ENCODE results near the gene RABIF.
"Not testable (repeated sequence)": the region's sequence is repeated elsewhere in the genome, so short reads cannot be mapped to it uniquely, and the experiment has no call there.

RABIF gene

DNA sequence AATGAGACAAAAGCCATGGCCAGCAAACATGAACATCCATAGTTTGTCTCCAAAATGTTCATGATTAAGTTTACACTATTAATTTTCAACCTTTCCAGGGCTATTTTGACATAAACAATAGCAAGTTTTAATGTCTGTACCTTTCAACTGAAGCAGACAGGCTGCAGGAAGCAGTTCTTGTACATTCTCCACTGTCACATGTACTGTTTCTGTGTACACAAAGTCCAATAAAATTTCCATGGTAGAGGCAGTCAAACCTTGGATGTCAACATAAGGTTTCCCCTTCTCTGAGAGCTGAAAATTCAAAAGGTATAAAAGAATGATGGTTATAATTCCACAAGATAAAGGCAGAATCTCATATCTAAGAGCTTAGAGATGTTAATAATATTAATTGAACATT is 30.7 kb upstream of the RABIF start:
- Histone ChIP-seq H4K8ac (ENCODE audit: low read depth, low read length) (no peak overlapping the region), H3K79me2 (ENCODE audit: control insufficient read depth, insufficient read depth, low read length, poor library complexity) (no peaks in the 10 kb centered on the region), H3K18ac (ENCODE audit: low read length) (no peak overlapping the region), H4K91ac (ENCODE audit: low read depth, low read length) (no peak overlapping the region), H3K27me3 (ENCODE audit: insufficient read depth, low read length) (no peaks in the 10 kb centered on the region), H3K23ac (ENCODE audit: low read length) (no peak overlapping the region), H3K9ac (ENCODE audit: low read length) (no peak overlapping the region), H2AK5ac (ENCODE audit: low read length) (no peak overlapping the region), H3K4ac (ENCODE audit: low read depth, low read length) (no peak overlapping the region), H2BK12ac (ENCODE audit: low read length) (no peak overlapping the region), H4K12ac (ENCODE audit: low read depth, low read length) (no peak overlapping the region), H3K4me2 (ENCODE audit: low read length) (no peak overlapping the region), H3K27ac (ENCODE audit: low read depth, low read length) (no peak overlapping the region), H3K14ac (ENCODE audit: low read length) (no peak overlapping the region), H3K79me1 (ENCODE audit: low read length) (no peaks in the 10 kb centered on the region), H2BK5ac (ENCODE audit: low read depth, low read length, poor library complexity) (no peak overlapping the region), H2AFZ (ENCODE audit: insufficient read depth, low read length, poor library complexity) (no peak overlapping the region), H2BK120ac (ENCODE audit: insufficient read depth, low read length, poor library complexity) (no peak overlapping the region), H3K36me3 (ENCODE audit: control insufficient read depth in 1 of 2, insufficient read depth in 2 of 2, low read length in 2 of 2) (peaks cover 11 to 20% of the 10 kb centered on the region in 2 experiments), H3K4me1 (ENCODE audit: control insufficient read depth in 1 of 2, insufficient read depth in 2 of 2, low read length in 2 of 2) (no peaks in the 10 kb centered on the region), H3K9me3 (ENCODE audit: insufficient read depth, low read depth, low read length) (no peaks in the 10 kb centered on the region), H3K4me3 (ENCODE audit: low read depth, low read length) (no peak overlapping the region)
- no peak for DNase-seq

DNA sequence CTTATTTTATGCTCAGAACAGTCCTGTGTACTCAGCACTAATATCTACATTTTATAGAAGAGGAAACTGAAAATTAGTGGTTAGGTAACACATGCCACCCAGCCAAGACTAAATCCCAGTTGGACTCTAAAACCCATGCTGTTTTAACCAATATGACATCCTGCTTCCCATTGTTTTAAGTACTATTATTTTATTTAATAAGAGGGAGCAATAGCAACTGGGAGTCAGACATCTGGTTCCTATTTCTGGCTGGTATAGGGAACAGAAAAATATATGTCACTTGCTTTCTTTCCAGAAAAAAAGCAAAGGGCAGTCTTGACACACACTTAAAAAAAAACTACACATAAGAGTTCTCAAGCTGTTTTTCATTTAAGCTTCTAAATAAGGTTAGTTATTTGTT is 26.2 kb upstream of the RABIF start:
- H3K4ac ChIP-seq (ENCODE audit: low read depth, low read length) = no peak overlapping the region
- H3K27ac ChIP-seq (ENCODE audit: low read depth, low read length) = no peak overlapping the region
- H3K9me3 ChIP-seq (ENCODE audit: insufficient read depth, low read depth, low read length) = no peaks in the 10 kb centered on the region
- no peak overlapping the region for H2BK5ac ChIP-seq (ENCODE audit: low read depth, low read length, poor library complexity)
- H3K79me1 ChIP-seq (ENCODE audit: low read length) = no peaks in the 10 kb centered on the region
- H3K4me1 ChIP-seq (ENCODE audit: control insufficient read depth in 1 of 2, insufficient read depth in 2 of 2, low read length in 2 of 2) = no peaks in the 10 kb centered on the region
- H3K27me3 ChIP-seq (ENCODE audit: insufficient read depth, low read length) = no peaks in the 10 kb centered on the region
- no peak overlapping the region for H3K4me2 ChIP-seq (ENCODE audit: low read length)
- H3K79me2 ChIP-seq (ENCODE audit: control insufficient read depth, insufficient read depth, low read length, poor library complexity) = no peaks in the 10 kb centered on the region
- DNase-seq = no peak
- H4K91ac ChIP-seq (ENCODE audit: low read depth, low read length) = no peak overlapping the region
- H3K36me3 ChIP-seq (ENCODE audit: control insufficient read depth in 1 of 2, insufficient read depth in 2 of 2, low read length in 2 of 2) = peaks cover 19 to 38% of the 10 kb centered on the region in 2 experiments
- no peak overlapping the region for H4K12ac ChIP-seq (ENCODE audit: low read depth, low read length)
- H3K14ac ChIP-seq (ENCODE audit: low read length) = no peak overlapping the region
- no peak overlapping the region for H3K23ac ChIP-seq (ENCODE audit: low read length)
- no peak overlapping the region for H2AK5ac ChIP-seq (ENCODE audit: low read length)
- no peak overlapping the region for H2AFZ ChIP-seq (ENCODE audit: insufficient read depth, low read length, poor library complexity)
- no peak overlapping the region for H3K9ac ChIP-seq (ENCODE audit: low read length)
- H3K18ac ChIP-seq (ENCODE audit: low read length) = no peak overlapping the region
- H2BK120ac ChIP-seq (ENCODE audit: insufficient read depth, low read length, poor library complexity) = no peak overlapping the region
- no peak overlapping the region for H4K8ac ChIP-seq (ENCODE audit: low read depth, low read length)
- H2BK12ac ChIP-seq (ENCODE audit: low read length) = no peak overlapping the region
- no peak overlapping the region for H3K4me3 ChIP-seq (ENCODE audit: low read depth, low read length)

DNA sequence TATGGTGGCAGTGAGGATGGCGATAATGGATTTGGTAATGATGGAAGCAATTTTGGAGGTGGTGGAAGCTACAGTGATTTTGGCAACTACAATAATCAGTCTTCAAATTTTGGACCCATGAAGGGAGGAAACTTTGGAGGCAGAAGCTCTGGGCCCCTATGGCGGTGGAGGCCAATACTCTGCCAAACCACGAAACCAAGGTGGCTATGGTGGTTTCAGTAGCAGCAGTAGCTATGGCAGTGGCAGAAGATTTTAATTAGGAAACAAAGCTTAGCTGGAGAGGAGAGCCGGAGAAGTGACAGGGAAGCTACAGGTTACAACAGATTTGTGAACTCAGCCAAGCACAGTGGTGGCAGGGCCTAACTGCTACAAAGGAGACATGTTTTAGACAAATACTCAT is 23.5 kb upstream of the RABIF start:
- not testable (repeated sequence) for H2AK5ac ChIP-seq (ENCODE audit: low read length); H3K27me3 ChIP-seq (ENCODE audit: insufficient read depth, low read length); H3K23ac ChIP-seq (ENCODE audit: low read length); H3K4ac ChIP-seq (ENCODE audit: low read depth, low read length); H3K18ac ChIP-seq (ENCODE audit: low read length); H2BK120ac ChIP-seq (ENCODE audit: insufficient read depth, low read length, poor library complexity); H2AFZ ChIP-seq (ENCODE audit: insufficient read depth, low read length, poor library complexity); H3K4me2 ChIP-seq (ENCODE audit: low read length); H4K91ac ChIP-seq (ENCODE audit: low read depth, low read length); H3K27ac ChIP-seq (ENCODE audit: low read depth, low read length); H4K8ac ChIP-seq (ENCODE audit: low read depth, low read length); H4K12ac ChIP-seq (ENCODE audit: low read depth, low read length); H3K9me3 ChIP-seq (ENCODE audit: insufficient read depth, low read depth, low read length); H3K4me3 ChIP-seq (ENCODE audit: low read depth, low read length); DNase-seq; H2BK12ac ChIP-seq (ENCODE audit: low read length); H3K79me2 ChIP-seq (ENCODE audit: control insufficient read depth, insufficient read depth, low read length, poor library complexity); H3K79me1 ChIP-seq (ENCODE audit: low read length); H3K4me1 ChIP-seq (ENCODE audit: control insufficient read depth in 1 of 2, insufficient read depth in 2 of 2, low read length in 2 of 2); H2BK5ac ChIP-seq (ENCODE audit: low read depth, low read length, poor library complexity); H3K9ac ChIP-seq (ENCODE audit: low read length); H3K14ac ChIP-seq (ENCODE audit: low read length)
- peaks cover 21 to 39% of the 10 kb centered on the region in 2 experiments for H3K36me3 ChIP-seq (ENCODE audit: control insufficient read depth in 1 of 2, insufficient read depth in 2 of 2, low read length in 2 of 2)
- no CpG with 5 or more reads among the region's 4 CpGs for WGBS (ENCODE audit: extremely low coverage, insufficient coverage, insufficient read length)

DNA sequence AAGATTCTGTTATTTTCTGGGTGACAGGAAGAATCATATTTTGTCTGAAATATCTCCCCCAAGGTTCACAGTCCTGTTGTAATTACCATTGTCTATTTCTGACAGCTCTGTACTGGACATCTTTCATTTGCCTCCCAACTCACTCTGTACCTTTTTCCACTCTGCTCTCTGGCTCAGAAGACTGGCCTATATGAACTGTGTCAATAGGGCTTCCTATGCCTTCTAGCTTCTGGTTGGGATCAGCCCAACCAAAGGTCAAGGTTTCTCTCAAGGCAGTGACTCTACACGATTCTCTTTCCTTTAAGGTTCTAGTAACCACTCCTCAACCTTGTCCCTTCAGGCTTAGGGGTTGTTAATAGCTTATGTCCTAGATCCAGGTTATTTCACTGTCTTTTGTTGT is 20.5 kb upstream of the RABIF start:
- Histone ChIP-seq H3K4me2 (ENCODE audit: low read length) (no peak overlapping the region), H3K27me3 (ENCODE audit: insufficient read depth, low read length) (no peaks in the 10 kb centered on the region), H3K9ac (ENCODE audit: low read length) (no peak overlapping the region), H3K4me3 (ENCODE audit: low read depth, low read length) (no peak overlapping the region), H3K23ac (ENCODE audit: low read length) (no peak overlapping the region), H3K79me2 (ENCODE audit: control insufficient read depth, insufficient read depth, low read length, poor library complexity) (no peaks in the 10 kb centered on the region), H2BK5ac (ENCODE audit: low read depth, low read length, poor library complexity) (no peak overlapping the region), H4K91ac (ENCODE audit: low read depth, low read length) (no peak overlapping the region), H3K18ac (ENCODE audit: low read length) (no peak overlapping the region), H3K9me3 (ENCODE audit: insufficient read depth, low read depth, low read length) (no peaks in the 10 kb centered on the region), H3K4ac (ENCODE audit: low read depth, low read length) (no peak overlapping the region), H3K36me3 (ENCODE audit: control insufficient read depth in 1 of 2, insufficient read depth in 2 of 2, low read length in 2 of 2) (peaks cover 16 to 25% of the 10 kb centered on the region in 2 experiments), H2AFZ (ENCODE audit: insufficient read depth, low read length, poor library complexity) (no peak overlapping the region), H2BK120ac (ENCODE audit: insufficient read depth, low read length, poor library complexity) (no peak overlapping the region), H2BK12ac (ENCODE audit: low read length) (no peak overlapping the region), H3K79me1 (ENCODE audit: low read length) (no peaks in the 10 kb centered on the region), H4K12ac (ENCODE audit: low read depth, low read length) (no peak overlapping the region), H3K14ac (ENCODE audit: low read length) (no peak overlapping the region), H3K4me1 (ENCODE audit: control insufficient read depth in 1 of 2, insufficient read depth in 2 of 2, low read length in 2 of 2) (no peaks in the 10 kb centered on the region), H3K27ac (ENCODE audit: low read depth, low read length) (no peak overlapping the region), H2AK5ac (ENCODE audit: low read length) (no peak overlapping the region), H4K8ac (ENCODE audit: low read depth, low read length) (no peak overlapping the region)
- no CpG with 5 or more reads among the region's 1 CpG for WGBS (ENCODE audit: extremely low coverage, insufficient coverage, insufficient read length)
- DNase-seq = no peak

DNA sequence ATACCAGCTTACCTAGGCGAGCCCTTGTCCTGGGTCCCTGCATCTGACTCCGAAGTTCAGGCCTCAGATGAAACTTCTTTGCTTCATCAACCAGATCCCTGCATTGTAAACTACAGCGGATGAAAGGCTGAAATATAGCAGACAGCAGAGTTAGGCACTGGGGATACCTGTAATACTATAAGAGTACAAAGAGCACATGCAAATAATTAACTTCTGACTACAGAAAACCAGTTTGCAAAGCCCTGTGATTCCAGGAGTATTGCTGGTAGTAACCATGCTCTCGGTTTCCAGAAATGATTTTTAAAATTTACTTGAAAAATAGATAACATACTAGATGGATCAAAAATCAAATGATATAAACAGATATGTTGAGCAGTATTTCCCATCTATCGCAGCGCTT is 20.0 kb upstream of the RABIF start:
- no peaks in the 10 kb centered on the region for H3K79me2 ChIP-seq (ENCODE audit: control insufficient read depth, insufficient read depth, low read length, poor library complexity)
- no peak overlapping the region for H3K9ac ChIP-seq (ENCODE audit: low read length)
- no CpG with 5 or more reads among the region's 6 CpGs for WGBS (ENCODE audit: extremely low coverage, insufficient coverage, insufficient read length)
- no peak overlapping the region for H4K8ac ChIP-seq (ENCODE audit: low read depth, low read length)
- no peak overlapping the region for H2BK120ac ChIP-seq (ENCODE audit: insufficient read depth, low read length, poor library complexity)
- H3K27ac ChIP-seq (ENCODE audit: low read depth, low read length) = no peak overlapping the region
- H2BK5ac ChIP-seq (ENCODE audit: low read depth, low read length, poor library complexity) = no peak overlapping the region
- H2AK5ac ChIP-seq (ENCODE audit: low read length) = no peak overlapping the region
- no peak for DNase-seq
- no peaks in the 10 kb centered on the region for H3K9me3 ChIP-seq (ENCODE audit: insufficient read depth, low read depth, low read length)
- no peak overlapping the region for H3K23ac ChIP-seq (ENCODE audit: low read length)
- H3K36me3 ChIP-seq (ENCODE audit: control insufficient read depth in 1 of 2, insufficient read depth in 2 of 2, low read length in 2 of 2) = peaks cover 14 to 22% of the 10 kb centered on the region in 2 experiments
- H3K4ac ChIP-seq (ENCODE audit: low read depth, low read length) = no peak overlapping the region
- H3K4me3 ChIP-seq (ENCODE audit: low read depth, low read length) = no peak overlapping the region
- H3K4me1 ChIP-seq (ENCODE audit: control insufficient read depth in 1 of 2, insufficient read depth in 2 of 2, low read length in 2 of 2) = no peaks in the 10 kb centered on the region
- no peak overlapping the region for H2AFZ ChIP-seq (ENCODE audit: insufficient read depth, low read length, poor library complexity)
- H3K27me3 ChIP-seq (ENCODE audit: insufficient read depth, low read length) = no peaks in the 10 kb centered on the region
- H3K79me1 ChIP-seq (ENCODE audit: low read length) = no peaks in the 10 kb centered on the region
- H3K18ac ChIP-seq (ENCODE audit: low read length) = no peak overlapping the region
- no peak overlapping the region for H4K12ac ChIP-seq (ENCODE audit: low read depth, low read length)
- no peak overlapping the region for H3K14ac ChIP-seq (ENCODE audit: low read length)
- no peak overlapping the region for H3K4me2 ChIP-seq (ENCODE audit: low read length)
- H4K91ac ChIP-seq (ENCODE audit: low read depth, low read length) = no peak overlapping the region
- H2BK12ac ChIP-seq (ENCODE audit: low read length) = no peak overlapping the region

Measured in trophoblast cell (in vitro differentiated cells and primary cell).